ENCODE data around the gene LGALS7B.

The LGALS7B gene

DNA sequence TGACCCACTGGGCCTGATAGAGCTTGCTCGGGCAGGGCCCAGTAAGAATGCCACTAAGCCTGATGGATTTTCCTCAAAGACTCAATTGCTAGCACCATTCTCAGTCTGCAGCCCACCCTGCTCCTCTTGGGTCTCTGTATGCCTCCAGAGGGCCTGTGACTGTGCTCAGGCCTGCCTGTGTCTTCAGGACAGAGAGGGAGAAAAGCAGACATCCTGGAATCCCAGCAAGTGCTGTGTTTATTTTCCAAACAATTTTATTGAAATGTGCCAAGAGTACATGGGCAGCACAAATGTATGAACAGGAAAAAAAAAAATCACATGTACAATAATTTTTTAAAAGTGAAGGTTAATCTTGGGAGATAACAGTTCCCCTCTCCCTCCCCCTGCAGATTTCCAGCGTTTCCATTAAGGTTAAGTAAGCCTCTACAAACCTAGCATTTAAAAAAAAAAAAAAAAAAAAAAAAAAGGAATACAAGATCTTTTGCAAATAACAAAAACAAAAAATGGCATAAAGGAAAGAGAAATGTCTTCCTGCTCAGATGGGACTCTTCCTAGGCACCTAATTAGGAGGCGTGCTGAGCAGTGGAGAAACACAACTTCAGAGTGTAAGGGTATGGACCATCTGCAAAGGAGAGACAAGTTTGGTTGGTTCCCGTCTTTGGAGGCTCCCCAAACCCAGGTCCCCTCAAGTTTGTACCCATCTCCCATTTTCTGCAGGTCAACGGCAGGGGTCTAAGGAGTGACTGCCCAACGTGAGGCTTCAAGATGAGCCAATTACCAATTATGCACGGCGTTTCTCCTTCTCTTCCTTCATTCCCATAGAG lies 47.4 kb downstream of the LGALS7B start:
- Histone ChIP-seq H3K4me2 (ENCODE audit: low read length) (no peak overlapping the region), H3K36me3 (ENCODE audit: control insufficient read depth, low read length) (peaks cover 61% of the 10 kb centered on the region), H3K27ac (ENCODE audit: low read depth, low read length) (no peak overlapping the region), H3K4me3 (ENCODE audit: low read length) (no peak overlapping the region), H3K9me2 (replicated peaks; ENCODE audit: control insufficient read depth, low read length) (no peaks in the 10 kb centered on the region), H4K20me1 (ENCODE audit: control insufficient read depth, insufficient read depth, low read depth, low read length) (peaks cover 2% of the 10 kb centered on the region; the same call in 1 of the 2 replicates), H3F3A (ENCODE audit: control insufficient read depth, insufficient read depth) (peaks cover 59% of the 10 kb centered on the region), H3K9me3 (ENCODE audit: control insufficient read depth, insufficient read depth, low read length) (no peaks in the 10 kb centered on the region), H3K4me1 (ENCODE audit: control insufficient read depth, low read length) (peaks cover 14% of the 10 kb centered on the region), H3K27me3 (ENCODE audit: control insufficient read depth, low read length) (no peaks in the 10 kb centered on the region), H3K79me2 (ENCODE audit: control insufficient read depth, low read length) (peaks cover 9% of the 10 kb centered on the region)
- TF ChIP-seq, protein P1, sequence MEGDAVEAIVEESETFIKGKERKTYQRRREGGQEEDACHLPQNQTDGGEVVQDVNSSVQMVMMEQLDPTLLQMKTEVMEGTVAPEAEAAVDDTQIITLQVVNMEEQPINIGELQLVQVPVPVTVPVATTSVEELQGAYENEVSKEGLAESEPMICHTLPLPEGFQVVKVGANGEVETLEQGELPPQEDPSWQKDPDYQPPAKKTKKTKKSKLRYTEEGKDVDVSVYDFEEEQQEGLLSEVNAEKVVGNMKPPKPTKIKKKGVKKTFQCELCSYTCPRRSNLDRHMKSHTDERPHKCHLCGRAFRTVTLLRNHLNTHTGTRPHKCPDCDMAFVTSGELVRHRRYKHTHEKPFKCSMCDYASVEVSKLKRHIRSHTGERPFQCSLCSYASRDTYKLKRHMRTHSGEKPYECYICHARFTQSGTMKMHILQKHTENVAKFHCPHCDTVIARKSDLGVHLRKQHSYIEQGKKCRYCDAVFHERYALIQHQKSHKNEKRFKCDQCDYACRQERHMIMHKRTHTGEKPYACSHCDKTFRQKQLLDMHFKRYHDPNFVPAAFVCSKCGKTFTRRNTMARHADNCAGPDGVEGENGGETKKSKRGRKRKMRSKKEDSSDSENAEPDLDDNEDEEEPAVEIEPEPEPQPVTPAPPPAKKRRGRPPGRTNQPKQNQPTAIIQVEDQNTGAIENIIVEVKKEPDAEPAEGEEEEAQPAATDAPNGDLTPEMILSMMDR (IDR thresholded peaks at IDR 0.05; ENCODE audit: low read depth, low read length, poor library complexity, severe bottlenecking): no peak
- no peak for TF ChIP-seq EZH2phosphoT487 (IDR thresholded peaks at IDR 0.05; ENCODE audit: borderline replicate concordance, low read length)

DNA sequence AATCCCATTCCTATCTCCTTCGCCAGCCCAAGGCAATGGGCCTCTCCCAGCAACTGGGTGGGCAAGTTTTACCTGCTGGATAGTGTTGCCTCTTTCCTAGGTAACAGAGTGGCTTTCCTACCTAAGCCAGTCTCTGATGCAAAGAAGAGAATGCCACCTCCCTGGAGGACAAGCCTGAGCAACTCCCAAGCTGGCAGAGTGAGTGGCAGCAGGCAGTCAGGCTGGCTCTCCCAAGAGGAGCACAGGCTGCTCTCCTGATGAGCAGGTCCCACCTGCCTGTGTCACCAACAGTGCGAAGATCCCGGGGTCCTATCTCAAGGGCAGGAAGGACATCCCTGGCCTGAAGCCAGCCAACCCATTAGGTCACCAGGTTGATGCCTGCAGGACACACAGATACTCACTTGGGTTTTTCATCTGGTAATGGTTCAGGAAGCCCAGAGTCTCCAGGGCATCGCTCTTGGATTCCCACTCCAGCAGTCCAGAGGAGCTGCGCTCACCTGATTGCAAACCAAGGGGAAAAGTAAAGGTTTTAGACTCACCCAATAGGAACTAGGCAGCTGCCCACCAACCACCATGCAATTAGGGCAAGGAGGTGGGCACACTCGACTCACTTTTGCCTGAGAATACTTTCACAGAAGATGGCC lies 48.1 kb downstream of the LGALS7B start:
- TF ChIP-seq, protein P1 (IDR thresholded peaks at IDR 0.05; ENCODE audit: low read depth, low read length, poor library complexity, severe bottlenecking): no peak
- no peak for TF ChIP-seq EZH2phosphoT487 (IDR thresholded peaks at IDR 0.05; ENCODE audit: borderline replicate concordance, low read length)
- H3K36me3 ChIP-seq (ENCODE audit: control insufficient read depth, low read length): peaks cover 67% of the 10 kb centered on the region
- H4K20me1 ChIP-seq (ENCODE audit: control insufficient read depth, insufficient read depth, low read depth, low read length): peaks cover 7% of the 10 kb centered on the region; the same call in 1 of the 2 replicates
- H3K79me2 ChIP-seq (ENCODE audit: control insufficient read depth, low read length): peaks cover 14% of the 10 kb centered on the region
- no peak overlapping the region for H3K27ac ChIP-seq (ENCODE audit: low read depth, low read length)
- H3K4me1 ChIP-seq (ENCODE audit: control insufficient read depth, low read length): peaks cover 11% of the 10 kb centered on the region
- H3K27me3 ChIP-seq (ENCODE audit: control insufficient read depth, low read length): no peaks in the 10 kb centered on the region
- peaks cover 66% of the 10 kb centered on the region for H3F3A ChIP-seq (ENCODE audit: control insufficient read depth, insufficient read depth)
- H3K9me2 ChIP-seq (replicated peaks; ENCODE audit: control insufficient read depth, low read length): no peaks in the 10 kb centered on the region
- H3K4me2 ChIP-seq (ENCODE audit: low read length): no peak overlapping the region
- no peak overlapping the region for H3K4me3 ChIP-seq (ENCODE audit: low read length)
- no peaks in the 10 kb centered on the region for H3K9me3 ChIP-seq (ENCODE audit: control insufficient read depth, insufficient read depth, low read length)

DNA sequence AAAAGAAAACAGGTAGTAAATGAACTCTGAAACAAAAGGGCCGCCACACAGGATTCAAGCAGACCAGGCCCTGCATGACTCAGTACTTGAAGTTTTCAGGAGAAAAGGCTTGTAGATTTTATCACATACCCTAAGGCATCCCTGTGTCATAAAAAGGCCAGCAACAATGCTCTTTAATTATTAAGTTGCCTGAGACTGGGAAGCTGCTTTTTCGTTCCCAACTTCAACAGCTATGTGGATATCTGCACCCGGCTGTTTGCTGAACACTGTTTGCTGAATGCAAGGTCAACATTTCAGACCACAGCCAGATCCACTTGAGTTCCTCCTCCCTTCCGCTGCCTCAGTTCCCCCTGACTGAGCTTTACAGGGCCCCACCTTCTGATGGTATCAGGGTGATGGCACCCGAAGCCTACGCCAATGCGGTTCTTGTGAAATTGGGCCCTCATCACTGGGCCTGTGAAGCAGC lies 48.7 kb downstream of the LGALS7B start:
- Histone ChIP-seq H3K4me3 (ENCODE audit: low read length) (no peak overlapping the region), H3K9me2 (replicated peaks; ENCODE audit: control insufficient read depth, low read length) (no peaks in the 10 kb centered on the region), H4K20me1 (ENCODE audit: control insufficient read depth, insufficient read depth, low read depth, low read length) (peaks cover 7% of the 10 kb centered on the region; the same call in 1 of the 2 replicates), H3K27ac (ENCODE audit: low read depth, low read length) (no peak overlapping the region), H3K27me3 (ENCODE audit: control insufficient read depth, low read length) (no peaks in the 10 kb centered on the region), H3K4me2 (ENCODE audit: low read length) (no peak overlapping the region), H3K36me3 (ENCODE audit: control insufficient read depth, low read length) (peaks cover 73% of the 10 kb centered on the region), H3K9me3 (ENCODE audit: control insufficient read depth, insufficient read depth, low read length) (no peaks in the 10 kb centered on the region), H3K79me2 (ENCODE audit: control insufficient read depth, low read length) (peaks cover 20% of the 10 kb centered on the region), H3F3A (ENCODE audit: control insufficient read depth, insufficient read depth) (peaks cover 69% of the 10 kb centered on the region), H3K4me1 (ENCODE audit: control insufficient read depth, low read length) (peaks cover 7% of the 10 kb centered on the region)
- no peak for TF ChIP-seq EZH2phosphoT487 (IDR thresholded peaks at IDR 0.05; ENCODE audit: borderline replicate concordance, low read length)
- TF ChIP-seq, protein P1 (IDR thresholded peaks at IDR 0.05; ENCODE audit: low read depth, low read length, poor library complexity, severe bottlenecking): no peak
